Right hindlimb (tissue), 1 donor: Measurements from ENCODE around the gene STK39.
A peak's percentile ranks its signal among the peaks of the same experiment; 100 is the strongest.

Source experiments
- DNase-seq: peaks from one replicate; pipeline ENCODE4 v3.0.0-alpha.2; 2018

Gene STK39

DNA sequence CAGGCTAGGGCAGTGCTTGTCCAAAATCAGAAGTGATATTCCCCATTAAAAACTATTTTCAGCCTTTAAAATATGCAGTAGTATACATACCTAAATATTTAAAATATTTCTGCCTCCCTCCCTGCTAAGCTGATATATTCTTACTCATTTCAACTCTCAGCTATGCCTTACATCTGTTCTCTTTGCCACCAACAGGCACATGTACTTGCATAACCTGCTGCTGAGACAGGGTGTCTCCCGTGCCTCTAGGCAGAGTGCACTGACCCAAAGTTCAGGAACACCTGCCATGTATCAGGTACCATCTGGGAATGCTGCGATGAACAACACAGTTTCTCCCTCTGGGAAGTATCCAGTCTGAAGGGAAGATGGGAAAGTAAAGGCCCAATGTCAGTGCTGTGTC, 91.7 kb downstream of the STK39 start:
- DNase-seq, result no peak

DNA sequence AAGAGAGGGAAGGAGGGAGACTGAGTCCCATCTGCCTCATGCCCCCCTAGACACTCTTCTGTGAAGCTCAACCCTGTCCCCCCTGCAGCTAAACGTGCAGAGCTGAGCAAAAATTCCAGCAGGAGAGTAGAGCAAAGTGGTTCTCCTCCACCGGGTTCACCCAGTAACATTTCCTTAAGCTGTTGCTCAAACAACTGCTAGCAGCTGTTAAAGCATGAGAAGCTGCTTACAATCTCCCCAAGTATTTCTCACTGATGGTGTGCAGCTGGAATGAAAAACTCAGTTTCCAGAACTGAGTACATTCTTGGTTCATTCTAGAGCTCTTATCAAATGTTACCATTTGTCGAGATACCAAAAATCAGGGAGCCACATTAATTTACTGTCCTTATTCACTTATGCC, 92.3 kb downstream of the STK39 start:
- DNase-seq, result no peak

DNA sequence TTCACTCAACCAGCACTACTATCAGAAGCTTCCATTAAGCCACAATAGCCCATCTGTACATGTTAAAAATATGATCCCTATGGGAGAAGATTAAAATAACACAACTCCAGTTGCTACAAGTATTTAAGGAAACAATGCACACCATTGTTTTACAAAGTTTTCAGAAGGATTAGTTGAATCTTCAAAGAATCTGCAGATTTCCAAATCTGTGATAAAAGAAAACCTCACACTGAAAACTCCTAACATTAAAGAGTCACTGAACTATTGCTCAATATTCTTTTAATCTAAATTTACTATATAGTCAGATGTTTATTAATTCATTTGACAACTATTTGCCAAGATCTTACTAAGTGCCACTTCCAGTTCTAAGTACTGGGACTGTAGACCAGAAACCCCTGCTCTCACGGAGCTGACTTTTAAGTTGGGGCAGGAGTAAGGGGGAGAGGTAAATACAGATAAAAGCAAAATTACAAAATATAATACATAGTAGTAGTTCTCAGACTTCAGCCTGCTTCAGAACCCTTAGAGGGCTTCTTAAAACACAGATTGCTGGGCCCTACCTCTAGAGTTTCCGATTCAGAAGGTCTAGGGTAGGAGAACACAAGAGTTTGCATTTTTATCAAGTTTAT, 94.4 kb downstream of the STK39 start:
- DNase-seq, result no peak

DNA sequence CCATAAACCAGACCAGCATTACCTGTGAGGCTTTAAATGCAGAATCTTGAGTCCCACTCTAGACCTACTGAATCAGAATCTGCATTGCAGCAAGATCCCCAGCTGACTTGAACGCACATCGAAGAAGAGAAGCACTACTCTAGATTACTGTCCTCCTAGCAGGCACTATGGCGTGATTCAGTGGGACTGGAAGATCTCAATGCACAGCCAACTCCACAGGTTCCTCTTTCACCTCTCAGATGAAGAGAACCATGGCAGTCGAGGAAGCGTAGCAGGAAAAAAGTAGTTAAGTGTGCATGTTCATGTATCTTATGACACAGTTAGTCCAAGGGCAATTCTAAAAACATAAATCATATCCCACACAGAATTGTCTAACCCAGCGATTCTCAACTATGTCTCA, 97.4 kb downstream of the STK39 start:
- no peak for DNase-seq

DNA sequence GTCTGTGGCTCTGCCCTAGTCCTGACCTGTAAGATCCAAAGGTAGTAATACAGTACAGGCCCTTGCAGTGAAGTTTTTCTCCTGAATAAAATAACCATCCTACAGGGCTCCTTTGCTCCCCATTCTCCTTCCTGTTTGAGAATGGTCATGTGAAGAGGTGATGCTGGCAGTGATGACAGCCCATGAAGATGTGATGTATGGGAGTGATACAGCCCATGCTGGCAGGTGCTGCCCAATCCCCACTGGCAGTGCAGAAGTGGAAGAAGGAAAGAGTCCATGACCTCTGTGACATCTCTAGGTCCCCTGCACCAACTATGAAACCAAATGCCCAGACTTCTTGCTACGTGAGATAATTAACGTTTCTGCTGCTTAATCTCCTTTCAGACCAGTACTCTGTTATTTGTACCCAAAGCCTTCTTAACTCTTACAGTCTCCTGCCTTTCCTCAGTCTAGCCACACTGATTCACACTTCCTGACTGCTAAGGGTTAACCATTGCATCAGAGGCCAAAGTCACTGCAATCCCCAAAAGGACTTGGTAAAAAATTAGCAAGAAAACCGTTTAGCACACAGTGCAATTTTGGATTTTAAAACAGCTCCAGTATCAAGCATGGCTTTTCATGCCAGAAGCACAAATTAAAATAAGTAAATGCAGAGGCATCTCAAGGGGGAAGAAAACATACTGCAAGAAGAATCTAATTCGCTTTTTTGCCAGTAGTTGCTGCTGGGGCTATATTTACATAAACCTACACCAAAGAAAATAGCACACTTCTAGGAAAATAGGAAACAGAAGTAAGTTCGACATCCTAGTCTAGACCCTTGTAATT, 98.0 kb downstream of the STK39 start:
- no peak for DNase-seq

DNA sequence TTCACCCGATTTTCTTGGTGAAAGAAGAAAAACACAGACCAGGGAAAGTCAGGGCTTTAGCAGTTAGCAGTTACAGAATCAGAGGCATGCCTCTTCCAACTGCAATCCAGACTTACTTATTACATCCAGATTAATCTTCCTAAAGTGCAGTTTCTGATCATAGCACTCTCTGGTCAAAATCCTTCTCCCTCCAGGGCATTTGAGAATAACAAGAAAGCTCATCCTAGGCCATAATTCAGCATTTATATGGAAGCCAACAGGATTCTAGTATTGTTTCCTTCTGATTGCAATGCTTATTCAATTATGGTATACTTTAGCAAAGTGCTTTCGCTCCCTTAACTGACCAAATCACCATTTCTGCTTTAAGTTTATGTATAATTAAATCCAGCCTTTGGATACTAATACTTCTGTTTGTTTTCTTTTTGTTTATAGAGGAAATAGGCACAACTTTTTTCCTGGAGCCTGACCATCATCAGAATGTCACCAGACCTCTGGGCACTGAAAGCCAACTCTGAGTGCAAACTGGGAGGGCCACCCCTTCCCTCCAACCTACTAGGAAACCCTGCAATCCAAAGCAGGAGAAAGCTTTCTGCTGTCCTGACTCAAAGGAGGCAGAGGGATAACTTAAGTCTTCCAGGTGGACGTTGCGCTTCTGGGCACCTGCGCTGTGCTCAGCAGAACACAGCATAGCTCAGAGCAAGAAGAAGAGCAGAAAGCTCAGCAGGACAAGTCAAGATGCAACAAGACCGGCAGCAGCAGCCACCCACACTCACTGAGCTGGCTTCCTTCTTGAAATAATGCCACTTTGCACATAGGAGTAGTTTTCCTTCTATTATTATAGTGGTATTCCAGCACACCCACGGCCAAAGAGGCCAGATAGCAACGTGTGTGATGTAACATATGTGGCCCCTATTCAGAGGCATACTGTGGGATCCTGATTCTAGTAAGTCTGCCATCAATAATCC, 99.3 kb downstream of the STK39 start:
- DNase-seq, result no peak

DNA sequence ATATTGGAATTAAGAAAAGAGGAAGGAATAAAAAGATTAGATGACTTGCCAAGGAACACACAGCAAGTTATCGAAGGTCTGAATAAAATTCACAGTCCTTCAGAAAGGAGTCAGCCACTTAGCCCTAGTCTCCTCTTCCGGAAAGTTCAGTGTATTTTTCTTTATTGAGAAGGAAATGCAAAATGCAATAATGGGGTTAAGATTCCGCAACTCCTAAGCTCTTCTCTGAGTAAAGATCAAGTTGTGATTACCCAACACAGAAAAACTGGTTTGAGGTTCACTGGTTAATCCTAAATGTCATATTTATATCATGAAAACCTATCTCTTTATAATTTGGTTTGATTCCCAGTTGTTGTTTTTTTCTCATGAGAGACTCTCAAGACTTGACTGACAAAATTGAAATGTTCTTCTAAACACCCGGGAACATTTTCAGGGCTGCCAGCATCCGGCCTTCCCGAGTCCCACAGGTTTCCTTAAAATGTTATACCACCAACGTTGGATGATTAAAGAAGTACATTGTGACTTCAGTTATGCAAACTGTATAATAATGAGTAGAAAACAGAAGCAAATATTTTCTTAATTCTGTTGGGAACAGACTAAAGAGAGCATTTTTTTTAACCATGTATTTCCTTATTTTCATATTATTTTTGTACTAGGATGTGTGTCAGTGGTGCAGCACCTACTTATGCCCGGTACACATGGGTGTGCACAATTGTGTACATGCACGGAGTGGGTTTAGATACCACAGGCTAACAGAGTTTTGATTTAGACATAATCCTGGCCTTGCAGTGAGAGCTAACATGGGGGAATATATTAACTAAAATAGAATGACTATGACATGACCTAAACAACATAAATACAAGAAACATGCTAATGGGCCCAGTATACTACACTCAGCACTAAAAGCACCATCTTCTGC, 100.2 kb downstream of the STK39 start:
- no peak for DNase-seq

DNA sequence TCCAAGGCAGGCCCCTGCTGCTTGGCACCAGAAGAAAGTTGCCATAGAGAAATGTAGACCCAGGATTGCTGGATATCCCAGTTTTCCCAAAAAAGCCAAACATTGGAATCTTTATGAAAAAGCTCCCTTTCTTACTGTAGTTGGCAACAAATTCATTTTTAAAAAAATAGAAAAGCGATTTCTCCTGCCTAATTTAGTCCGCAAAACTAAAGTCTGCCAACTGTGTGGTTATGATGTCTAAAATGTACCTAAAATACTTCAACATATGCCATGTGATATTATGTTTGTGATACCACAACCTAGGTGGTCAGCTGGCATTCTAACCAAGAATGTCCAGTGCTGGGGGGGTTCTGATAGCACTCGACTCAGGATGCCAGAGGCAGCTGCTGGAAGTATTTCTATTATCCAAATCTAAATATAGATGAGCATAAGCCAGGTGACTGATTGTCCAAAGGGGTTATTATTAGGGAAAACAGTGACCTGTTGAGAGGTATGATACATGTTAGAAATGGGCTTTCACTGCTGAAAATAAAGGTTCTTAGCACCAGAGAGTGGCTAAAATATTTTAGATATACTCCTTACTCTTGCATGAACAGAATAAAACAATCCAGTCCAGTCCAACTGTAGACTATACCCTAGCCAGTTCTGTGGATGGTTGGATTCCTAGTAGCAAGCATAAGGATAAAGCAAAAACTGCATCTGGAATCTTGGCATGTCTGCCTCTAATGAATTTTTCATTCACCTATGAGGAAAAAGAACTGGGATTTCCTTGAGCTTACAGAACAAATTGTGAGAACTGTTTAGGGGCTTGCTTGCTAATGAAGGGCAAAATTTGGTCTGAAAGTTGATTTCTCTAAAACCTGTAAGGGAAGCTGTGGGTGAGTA, 101.7 kb downstream of the STK39 start:
- DNase-seq, result no peak

DNA sequence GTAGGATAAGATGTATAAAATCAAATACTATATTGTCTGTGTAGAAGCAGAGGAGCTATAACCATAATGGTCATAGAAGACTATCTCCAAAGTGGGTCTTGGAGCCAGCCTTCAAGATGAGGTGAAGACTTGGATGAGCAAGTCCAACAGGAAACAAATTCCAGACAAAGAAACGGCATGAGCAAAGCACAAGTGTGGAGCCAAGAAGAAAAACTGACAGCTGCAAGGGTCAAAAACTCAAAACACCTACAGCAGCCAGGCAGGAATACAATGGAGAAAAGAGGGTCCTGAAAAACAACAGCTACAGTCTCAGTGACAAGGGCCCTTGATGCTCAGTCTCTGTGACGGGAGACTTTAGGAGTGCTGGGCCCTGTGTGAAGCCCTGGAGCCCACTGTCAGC, 102.4 kb downstream of the STK39 start:
- no peak for DNase-seq

DNA sequence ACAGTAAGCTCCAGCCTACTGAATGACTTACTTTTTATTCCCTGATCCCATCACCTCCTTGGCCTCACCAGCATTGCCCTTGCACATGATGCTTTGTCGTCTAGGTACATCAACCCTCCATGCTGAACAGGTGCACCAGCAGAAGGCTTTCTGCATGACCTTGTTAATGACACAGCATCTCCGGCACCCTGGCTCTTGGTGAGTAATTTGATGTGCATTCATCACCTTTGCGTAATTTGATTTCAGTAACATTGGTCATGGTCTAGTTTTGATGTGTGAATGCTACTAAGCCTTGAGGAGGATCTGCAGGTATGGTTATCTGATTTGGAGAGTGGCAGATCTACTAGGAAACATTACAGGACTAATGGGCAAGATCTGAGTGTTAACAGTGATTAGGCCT, 103.6 kb downstream of the STK39 start:
- no peak for DNase-seq

DNA sequence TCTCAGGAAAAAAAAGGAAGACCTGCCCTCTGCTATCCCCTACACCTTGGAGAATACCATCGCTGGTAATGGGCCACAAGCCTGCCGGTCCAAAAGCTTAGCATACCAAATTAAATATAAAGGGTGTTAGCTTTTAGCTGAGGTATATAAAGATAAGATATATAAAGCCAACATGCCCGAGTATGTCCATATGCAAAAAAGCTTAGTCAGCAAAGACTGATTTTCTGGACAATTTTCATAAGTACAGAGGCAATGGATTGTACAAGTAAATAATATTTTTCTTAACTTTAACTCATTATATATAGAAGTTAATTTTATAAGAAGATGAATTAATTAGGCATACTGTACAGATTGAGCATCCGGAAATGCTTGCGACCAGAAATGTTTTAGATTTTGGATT, 106.5 kb downstream of the STK39 start:
- DNase-seq, result no peak

DNA sequence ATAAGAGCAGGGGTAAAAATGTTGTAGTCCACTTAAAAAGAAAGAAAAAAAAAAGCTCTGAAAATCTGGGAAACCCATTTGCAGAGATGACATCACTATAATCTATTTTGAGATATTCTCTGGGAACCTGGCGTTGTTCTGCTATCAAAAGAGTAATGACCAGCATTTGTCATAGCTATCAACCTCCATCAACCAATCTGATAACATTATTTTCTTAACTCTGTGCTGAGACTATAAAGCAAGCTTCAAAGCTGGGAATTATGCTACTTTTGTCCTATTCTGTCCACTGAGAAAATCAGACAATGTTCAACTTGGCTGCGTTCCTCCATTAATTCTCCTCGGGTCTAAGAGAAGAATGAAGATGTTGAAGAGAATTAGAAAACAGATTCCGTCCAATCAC, 107.5 kb downstream of the STK39 start:
- no peak for DNase-seq

DNA sequence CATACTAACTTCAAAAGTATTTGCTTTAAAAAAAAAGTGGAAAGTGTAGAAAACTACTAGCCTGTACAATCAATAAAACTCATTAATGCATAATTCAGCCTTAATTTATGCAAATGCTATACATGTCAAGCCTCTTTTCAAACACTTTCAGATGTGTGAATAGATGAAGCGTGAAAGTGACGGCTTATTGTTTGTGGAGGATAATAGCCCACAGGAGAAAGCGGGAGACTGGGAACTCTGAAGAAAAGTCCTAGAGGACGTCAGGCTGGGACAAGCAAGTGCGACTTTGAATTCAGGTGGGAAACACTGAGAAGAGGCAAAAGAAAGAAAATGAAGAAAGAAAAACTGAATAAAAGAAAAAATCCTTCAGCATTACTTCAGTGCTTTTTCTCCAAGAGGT, 108.5 kb downstream of the STK39 start:
- DNase-seq, result no peak

DNA sequence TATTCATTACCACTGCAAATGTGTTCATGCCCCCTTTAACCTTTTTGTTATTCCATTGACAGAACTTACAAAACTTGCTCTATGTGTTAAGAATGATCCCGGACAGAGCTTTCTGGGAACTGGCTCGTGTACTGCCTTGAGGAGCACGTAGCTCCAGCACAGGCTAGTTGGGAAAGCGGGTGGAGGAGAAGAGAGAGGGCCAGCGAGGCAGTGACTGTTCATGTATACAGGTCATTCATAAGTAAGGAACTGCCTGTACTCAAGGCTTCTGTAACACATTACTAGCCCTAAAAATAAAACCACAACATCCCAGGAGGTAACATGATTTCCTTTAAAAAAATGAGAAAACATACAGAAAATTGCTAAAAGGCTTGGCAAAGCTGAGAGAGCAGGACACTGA, 109.0 kb downstream of the STK39 start:
- peak; percentile 85 for DNase-seq

DNA sequence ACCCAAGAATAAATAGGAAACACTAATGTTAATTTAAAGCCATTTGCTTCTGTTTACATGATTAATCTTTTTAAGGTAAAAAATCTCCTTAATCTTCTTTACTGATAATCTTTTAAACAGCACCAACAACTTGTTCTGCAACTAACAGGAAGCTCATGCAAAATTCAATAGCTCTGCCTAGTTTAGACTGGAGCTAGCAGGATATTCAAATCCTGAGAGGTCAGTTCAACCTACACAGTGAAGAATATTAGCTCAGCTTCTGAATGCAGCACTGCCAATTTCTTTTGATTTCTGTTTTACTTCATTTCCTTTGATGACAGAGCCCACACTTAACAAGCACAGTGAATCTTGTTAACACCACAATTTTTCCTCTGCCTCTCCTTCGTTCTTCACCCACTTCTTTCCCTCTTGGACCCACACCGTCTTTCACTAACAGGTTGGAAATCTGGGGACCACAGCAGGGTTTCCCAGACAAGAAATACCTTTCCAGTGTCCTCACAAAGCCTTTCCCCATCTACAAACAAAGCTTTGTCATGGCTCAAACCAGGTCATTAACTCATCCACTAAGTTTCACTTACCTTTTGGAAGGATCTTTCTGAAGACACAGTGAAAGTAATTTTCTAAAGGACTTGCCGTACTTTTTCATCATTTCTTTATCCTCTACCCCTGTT, 109.8 kb downstream of the STK39 start:
- DNase-seq, result no peak

DNA sequence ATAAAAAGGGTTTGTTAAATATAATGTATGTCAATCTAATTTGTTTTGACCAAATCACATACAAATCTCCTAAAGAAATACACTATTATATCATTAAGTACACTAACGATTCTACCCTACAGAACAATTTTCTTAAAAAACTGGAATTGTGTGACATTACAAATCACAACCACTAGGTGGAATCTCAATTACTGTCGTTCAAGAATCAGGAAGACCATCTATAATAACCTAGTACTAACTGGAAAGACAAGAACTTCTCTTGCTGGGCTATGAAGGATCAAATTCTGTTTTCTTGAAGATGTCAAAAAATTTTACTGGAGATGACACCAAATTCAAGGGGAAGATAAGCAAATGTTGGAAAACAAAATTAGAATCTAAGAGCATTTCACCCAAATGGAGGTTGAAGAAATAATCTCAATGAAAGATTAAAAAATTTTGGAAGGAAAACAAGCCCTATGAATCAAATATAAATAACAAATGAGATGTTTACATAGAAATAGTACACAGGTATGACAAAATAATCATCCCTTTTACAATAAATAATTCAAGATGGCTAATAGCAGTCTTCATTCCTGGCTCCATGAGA, 110.9 kb downstream of the STK39 start:
- no peak for DNase-seq

DNA sequence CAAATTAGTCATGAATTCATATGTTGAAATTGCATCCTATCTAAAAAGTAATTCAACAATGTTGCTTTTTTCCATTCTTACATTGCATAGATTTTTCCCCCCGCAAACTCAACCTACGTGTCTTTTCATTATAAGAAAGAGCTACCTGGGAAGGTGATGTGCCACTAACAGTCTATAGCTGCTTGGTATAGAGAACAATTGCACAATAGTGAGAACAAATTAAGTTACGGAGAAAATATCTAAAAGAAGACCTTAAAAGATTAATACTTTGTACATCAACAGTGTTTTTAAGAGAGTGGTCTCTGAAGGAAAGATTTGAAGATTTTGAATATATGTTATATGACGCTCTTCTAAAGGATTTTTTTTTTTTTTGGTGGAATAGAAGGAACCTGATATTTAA, 111.8 kb downstream of the STK39 start:
- DNase-seq, result no peak

DNA sequence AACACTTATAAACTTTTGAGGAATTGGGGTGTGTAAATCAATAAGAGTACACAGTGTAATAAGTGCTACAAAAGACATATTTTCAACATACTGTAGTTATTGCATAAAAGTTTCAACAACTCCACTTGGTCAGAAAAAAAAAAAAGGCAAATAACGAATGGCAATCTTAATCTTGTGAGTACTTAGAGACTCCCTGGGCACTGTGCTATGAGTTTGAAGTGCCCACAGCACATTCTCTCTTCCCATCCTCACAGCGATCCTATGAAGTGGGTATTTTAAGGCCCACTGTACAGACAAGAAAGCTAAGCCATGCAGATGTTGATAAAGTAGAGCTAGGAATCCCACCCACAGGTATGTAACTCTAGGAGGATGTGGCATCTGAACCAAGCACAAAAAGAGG, 112.3 kb downstream of the STK39 start:
- no peak for DNase-seq

DNA sequence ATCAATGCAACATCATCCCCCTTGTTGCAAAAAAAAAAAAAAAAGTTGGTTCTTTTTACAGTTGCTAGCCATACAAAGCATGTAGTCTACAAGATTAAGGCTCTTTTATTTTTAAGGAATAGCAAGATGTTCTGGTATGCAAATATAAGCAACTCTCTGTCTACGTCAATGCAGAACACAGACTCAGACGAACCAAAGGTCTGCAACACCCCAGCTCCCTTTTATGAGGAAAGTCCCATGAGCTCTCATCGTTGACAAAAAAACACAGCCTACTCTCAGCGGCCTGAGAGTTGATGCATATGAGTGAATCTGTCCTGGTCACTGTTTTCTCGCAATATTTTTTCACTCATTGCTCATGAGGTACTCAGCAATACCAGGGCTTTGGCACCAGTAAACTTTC, 112.9 kb downstream of the STK39 start:
- no peak for DNase-seq

DNA sequence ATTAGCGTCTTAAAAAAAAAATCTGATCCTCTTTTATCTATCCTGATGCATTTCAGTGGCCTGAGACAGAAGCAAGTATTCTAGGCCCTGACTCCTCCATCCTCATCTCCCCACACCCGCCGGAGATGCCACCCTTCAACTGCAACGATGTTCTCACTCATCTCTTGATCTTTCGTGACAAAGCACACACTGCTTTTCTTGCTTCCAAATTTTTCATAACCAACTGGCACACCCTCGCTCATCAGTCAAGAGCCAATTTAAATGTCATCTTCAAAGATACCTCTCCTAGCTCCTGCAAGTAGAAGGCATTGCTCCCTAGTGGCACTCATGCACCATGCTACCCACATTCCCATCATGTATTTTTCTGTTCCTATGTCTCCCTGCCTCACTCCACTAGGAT, 115.0 kb downstream of the STK39 start:
- DNase-seq, result no peak
